ENCODE results near the gene BLID.

DNA sequence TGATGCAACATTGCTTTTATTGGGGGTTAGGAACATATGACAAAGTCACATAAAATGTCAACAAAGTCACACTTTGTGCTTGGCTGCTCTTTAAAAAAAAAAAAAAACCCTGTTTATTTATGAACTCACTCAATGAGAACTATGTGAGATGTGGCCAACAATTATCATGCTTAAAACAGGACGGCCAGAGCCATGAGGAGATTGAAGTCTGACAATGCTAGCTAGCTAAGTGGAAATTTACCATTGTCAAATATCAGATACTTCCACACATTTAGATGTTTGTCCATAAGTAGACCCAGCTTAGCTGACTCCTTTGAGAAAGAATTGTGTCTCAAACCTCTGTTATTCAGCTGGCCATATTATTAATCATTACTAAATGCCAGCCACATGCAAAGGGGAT lies 26.9 kb downstream of the BLID start:
- TF ChIP-seq SP1 (IDR thresholded peaks at IDR 0.05) (no peak), FOXK2 (IDR thresholded peaks at IDR 0.05) (no peak), BHLHE40 (IDR thresholded peaks at IDR 0.05; ENCODE audit: borderline replicate concordance) (no peak), ARNT (IDR thresholded peaks at IDR 0.05) (no peak), ELF4 (IDR thresholded peaks at IDR 0.05) (no peak), CTBP1 (IDR thresholded peaks at IDR 0.05; ENCODE audit: borderline replicate concordance) (no peak), FOXM1 (IDR thresholded peaks at IDR 0.05; ENCODE audit: borderline replicate concordance) (no peak), NFRKB (IDR thresholded peaks at IDR 0.05) (no peak), SUZ12 (IDR thresholded peaks at IDR 0.05) (no peak)
- TF ChIP-seq, protein P1, sequence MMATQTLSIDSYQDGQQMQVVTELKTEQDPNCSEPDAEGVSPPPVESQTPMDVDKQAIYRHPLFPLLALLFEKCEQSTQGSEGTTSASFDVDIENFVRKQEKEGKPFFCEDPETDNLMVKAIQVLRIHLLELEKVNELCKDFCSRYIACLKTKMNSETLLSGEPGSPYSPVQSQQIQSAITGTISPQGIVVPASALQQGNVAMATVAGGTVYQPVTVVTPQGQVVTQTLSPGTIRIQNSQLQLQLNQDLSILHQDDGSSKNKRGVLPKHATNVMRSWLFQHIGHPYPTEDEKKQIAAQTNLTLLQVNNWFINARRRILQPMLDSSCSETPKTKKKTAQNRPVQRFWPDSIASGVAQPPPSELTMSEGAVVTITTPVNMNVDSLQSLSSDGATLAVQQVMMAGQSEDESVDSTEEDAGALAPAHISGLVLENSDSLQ (IDR thresholded peaks at IDR 0.05) = no peak
